Measurements from ENCODE around the gene SBNO2.

SBNO2 gene

DNA sequence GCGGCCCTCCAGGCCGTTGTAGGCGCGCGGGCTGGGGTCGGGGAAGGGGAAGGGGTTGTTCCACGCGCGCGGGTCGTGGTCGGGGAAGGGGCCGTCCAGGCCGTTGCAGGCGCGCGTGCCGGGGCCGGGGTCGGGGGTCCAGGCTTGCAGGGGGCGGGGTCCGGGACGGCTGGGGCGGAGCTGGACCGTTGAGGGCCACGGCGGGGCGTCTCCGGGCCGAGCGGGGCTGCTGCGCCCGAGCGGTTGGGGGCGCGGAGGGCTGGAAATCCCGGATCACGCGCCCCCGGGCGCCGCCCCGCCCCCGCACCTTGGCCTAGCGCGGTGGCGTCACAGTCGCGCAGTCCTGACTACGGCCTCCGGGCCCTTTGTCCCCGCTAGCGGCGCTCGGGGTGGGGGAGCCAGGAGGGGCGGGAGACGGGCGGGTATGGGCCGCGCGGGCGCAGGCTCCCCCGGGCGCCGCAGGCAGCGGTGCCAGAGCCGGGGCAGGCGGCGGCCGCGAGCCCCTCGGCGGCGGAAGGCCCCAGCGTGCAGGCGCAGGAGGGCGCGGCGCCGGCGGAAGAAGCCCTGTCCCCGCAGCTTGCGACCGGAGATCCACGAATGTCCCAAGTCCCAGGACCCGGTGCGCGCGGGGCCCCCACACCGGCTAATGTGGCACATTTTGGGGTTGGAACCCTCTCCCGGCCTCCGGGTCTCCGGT is 69.6 kb downstream of the SBNO2 start:
- DNase-seq, result peak; percentile 71 to 73

GRCh38 chr19:1103708-1104310 is 70.3 kb downstream of the SBNO2 start, which contains the start of gene GPX4:
Gene GPX4 (plus strand): TSS chr19:1103994. CDS start chr19:1104044, 50 bp downstream.
- peak; percentile 98 to 99 for DNase-seq

DNA sequence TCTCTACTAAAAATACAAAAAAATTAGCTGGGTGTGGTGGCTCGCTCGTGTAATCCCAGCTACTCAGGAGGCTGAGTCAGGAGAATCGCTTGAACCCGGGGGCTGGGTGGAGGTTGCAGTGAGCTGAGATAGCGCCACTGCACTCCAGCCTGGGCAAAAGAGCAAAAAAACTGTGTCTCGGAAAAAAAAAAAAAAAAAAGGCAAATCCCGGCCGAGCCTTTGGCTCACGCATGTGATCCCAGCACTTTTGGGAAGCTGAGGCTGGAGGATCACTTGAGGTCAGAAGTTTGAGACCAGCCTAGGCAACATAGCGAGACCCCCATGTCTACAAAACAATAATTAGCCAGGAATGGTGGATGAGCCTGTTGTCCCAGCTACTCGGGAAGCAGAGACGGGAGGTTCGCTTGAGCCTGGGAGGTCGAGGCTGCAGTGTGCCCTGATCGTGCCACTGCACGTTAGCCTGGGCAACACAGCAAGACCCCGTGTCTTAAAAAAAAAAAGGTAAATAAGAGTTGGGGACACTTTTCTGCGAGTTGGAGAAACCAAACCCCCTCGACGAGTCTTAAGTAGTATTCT is 70.8 kb downstream of the SBNO2 start:
- DNase-seq, result no peak

GRCh38 chr19:1102407-1103131 is 71.5 kb downstream of the SBNO2 start:
- DNase-seq, result no peak

DNA sequence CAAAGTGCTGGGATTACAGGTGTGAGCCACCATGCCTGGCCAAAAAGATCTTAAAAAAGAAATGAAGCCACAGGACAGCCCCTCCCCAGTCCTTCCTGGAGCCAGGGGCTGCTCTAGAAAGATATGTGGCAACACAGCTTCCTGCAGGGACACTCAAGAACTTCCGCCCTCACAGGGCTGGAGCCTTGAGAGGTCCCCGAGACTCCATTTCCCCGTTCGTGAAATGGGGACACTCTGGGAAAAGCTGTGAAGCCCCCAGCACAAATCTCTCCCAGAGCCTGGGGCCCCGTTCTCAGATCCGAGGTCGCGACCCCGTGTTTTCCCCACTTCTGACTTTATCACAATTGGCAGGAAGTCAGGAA is 72.8 kb downstream of the SBNO2 start:
- no peak for DNase-seq

GRCh38 chr19:1098177-1099051 is 75.7 kb downstream of the SBNO2 start:
- DNase-seq, result peak in 1 of 2 experiments; percentile 23

- DNase-seq, result no peak
These were observed 76.3 kb downstream of the SBNO2 start for GRCh38 chr19:1097810-1098176.

GRCh38 chr19:1094978-1095701 is 78.9 kb downstream of the SBNO2 start, which contains the start of gene POLR2E:
Gene POLR2E (minus strand): TSS chr19:1095375. CDS start chr19:1095315, 60 bp downstream.
- peak; percentile 93 to 97 for DNase-seq

DNA sequence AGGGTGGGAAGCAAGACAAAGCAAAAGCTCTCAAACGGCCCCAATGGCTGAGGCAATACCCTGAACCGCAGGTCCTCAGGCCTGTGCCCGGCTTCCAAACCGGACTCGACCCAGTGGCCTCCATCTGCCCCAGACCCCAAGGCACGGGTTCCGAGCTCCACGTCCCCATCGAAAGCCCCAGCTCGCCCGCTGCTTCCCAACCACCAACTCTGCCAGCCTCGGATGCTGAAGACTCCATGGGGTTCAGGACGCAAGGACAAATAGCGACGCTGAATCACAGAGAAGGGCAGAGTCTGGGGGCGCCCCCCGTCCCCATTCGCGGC is 79.5 kb downstream of the SBNO2 start:
- no peak for DNase-seq

DNA sequence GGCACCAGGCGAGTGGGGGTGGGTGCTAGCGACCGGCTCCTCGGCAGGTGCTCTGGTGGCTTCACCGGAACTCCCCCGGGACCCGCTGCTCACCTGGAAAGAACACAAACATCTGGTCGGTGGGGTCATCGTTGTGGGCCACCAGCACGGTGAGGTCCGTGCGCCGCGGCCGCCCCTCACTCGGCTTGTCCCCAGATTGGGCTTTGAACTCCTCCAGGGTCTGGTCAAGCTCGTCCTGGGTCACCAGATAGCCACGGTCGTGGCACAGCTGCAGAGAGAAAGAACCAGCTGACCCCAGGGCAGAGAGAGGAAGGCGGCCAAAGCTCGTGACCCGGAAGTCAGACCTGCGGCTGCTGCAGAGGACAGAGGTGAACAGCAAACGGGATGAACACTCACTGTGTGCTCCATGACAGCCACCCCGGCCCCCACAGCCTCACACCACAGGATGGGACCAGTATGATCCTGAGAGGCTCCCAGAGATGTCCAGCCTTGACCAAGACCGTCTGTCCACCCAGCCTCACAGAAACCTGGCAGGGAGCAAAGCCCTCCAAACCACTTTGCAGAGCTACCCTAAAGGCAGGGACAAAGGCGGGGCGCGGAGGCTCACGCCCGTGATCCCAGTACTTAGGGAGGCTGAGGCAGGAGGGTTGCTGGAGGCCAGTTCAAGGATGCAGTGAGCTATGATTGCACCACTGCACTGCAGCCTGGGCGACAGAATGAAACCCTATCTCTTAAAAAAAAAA is 80.1 kb downstream of the SBNO2 start:
- no peak for DNase-seq

DNA sequence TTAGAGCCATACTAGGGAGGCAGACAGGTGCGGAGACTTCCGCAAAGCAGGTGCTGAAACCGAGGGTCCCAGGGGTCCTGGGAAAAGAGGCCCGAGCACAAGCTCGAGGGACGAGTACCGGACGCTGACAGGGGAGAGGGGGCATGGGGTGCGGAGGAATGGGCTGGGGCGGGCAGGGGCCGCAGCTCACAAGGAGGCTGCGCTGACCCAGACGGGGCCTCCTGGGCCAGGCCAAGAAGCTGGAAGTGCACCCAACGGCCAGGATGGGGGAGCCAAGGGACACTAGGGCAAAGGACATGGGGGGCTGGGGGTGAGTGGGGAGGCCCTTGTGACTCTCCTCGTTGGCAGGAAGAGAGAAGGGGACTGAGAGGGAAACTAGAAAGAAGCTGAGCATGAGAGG is 80.7 kb downstream of the SBNO2 start:
- DNase-seq, result no peak

DNA sequence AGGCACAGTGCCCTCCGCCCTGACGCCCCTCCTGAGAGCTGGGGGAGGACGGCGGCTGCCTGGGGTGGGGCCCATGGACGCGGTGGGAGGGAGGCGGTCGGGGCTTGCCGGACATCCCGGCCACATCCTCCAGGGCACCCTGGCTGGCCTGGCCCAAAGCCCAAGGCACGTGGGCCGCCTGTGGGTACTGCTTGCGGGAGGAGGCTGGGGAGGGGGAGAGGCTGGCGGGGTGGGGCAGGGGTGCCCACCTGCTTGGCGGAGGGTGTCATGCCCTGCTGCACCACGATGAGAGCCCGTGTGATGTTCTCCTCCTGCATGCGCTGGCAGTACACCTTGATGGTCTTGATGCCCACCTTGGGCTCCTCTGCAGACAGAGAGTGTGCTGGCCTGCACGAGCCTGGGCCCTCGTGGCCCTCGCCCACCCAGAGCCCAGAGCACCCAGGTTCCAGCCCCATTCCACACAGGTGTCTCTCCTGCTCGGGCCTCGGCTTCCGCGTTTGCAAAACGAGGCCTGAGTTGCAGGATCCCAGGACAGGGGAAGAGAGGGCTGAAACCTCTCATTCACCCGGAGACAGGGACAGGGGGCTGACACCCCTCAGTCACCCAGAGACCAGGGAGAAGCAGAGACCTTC is 82.4 kb downstream of the SBNO2 start:
- no peak for DNase-seq

GRCh38 chr19:1090731-1091543 is 83.1 kb downstream of the SBNO2 start:
- no peak for DNase-seq

DNA sequence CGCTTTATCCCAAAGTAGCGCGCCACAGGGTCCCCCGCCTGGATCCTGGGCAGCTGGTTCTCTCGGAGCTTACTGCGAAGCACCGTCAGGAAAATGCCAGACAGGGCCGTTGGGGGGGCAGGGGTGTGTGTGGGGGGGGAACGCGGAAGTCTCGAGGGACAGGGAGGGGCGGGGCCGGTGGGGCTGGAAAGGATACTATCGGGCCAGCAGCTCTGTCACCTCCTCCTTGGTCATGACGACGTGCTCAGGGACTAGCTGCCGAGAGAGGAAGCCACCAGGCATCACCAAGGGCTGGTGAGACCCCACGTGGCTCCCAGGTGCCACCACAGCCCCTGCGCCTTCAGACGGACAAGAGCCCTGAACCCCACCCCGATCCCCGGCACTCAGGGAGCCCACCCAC is 84.2 kb downstream of the SBNO2 start:
- no peak for DNase-seq

GRCh38 chr19:1089126-1089771 is 84.8 kb downstream of the SBNO2 start:
- DNase-seq, result no peak

DNA sequence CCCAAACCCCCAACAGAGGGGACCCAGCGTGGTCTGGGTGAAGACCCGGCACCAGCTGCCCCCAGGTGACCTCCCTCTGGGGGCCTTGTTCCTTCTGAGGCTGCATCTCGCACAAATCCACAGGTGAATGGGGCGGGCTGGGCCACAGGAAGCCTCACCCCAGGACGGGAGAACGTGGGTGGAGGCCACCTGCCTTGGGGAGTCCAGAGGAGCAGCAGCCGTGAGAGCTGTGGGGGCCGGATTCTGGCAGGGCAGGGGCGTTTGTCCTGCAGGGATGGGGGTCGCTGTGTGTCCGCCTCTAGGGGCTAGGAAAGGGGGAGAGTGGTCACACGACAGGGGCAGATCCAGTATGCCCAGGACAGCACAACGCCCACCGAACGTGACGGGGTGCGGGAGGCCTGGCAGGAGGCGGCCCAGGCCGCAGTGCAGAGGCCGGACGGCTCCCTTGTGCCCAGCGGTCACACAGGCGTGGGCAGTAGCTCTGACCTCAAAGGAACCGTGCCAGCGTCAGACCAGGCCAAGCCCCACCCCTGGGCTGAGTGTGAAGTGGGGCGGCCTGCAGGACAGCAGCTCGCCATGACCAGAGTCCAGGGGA is 85.6 kb downstream of the SBNO2 start:
- no peak for DNase-seq

DNA sequence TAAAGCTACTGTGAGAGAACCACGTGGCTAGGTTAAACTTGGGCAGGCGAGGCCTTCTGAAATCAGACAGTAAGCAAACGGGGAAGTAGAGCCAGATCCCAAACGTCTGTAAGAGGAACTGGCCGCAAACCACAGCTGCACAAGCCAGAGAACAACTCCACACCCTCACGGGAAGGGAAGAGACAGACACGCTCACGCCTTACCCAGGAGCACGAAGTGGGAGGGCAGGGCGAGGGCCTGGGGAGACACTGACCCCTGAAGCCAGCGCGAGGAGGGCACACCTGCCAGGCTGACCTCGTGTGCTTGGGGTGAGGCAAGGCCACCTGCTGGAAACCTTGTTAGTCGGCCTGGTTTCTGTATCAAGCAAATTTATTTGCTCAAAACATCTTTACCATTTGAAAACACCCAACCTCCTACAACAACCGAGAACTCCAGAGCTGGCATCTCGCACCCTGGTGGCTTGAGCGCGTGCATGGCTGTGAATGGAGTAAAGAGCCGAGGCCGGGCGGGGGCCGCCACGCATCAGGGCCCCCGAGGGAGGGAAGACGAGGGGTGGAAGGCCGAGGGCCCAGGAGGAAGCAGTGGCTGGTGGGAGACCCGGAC is 86.2 kb downstream of the SBNO2 start:
- no peak for DNase-seq

DNA sequence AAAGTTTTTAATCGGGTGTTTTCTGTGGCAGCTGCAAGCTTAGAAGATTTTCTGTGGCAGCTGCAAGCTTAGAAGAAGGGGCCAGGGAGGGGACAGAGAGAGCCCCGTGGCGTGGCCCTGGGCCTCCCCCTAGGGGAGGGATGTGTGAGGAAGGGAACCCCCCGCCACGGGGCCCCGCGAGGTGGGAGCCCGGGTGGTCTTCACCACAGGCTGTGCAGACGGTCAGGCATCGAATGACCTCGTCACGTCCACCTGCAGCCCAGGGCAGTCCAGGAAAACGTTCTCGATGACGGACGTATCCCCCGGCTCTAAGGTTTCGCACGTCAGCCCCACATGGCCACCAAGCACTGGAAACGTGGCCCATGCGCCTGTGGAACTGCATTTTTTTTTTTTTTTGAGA is 87.5 kb downstream of the SBNO2 start:
- DNase-seq, result no peak

Data from NCI-H2081 (cell line).